ENCODE results near the gene ASXL1. TPM values are rescaled to one million over a fixed set of nuclear protein-coding genes. Genes with fewer than 3 reads are reported as not detected.

The ASXL1 gene
- total and polyA plus RNA-seq, 2 donors (not counting 1 experiment from before 2014, with no cell fraction given) = 93.0 to 180 TPM

- H3K27ac Mint-ChIP-seq = no peak overlapping the region
- no peak overlapping the region for H3K4me3 Mint-ChIP-seq
- Histone ChIP-seq H3K4me1 (ENCODE audit: control insufficient read depth in 2 of 2, insufficient read depth in 2 of 2, low read length in 2 of 2) (peaks cover 7 to 15% of the 10 kb centered on the region in 2 donors), H4K20me1 (ENCODE audit: control insufficient read depth, insufficient read depth, low read length, poor library complexity, severe bottlenecking) (no peaks in the 10 kb centered on the region), H3K4me3 (ENCODE audit: control extremely low read depth in 1 of 5, extremely low read depth in 1 of 5, insufficient read depth in 1 of 5, low read depth in 2 of 5, low read length in 4 of 5) (no peak overlapping the region), H3K9me3 (ENCODE audit: control extremely low read depth in 1 of 3, control insufficient read depth in 2 of 3, insufficient read depth in 1 of 3, low read length in 2 of 3) (peaks cover 0 to 3% (median 0%) of the 10 kb centered on the region in 3 donors), H3K4me2 (replicated peaks; ENCODE audit: low read depth, low read length, poor library complexity, severe bottlenecking) (no peak overlapping the region), H2AFZ (ENCODE audit: insufficient read depth, low read depth, low read length, poor library complexity, severe bottlenecking) (no peak overlapping the region), H3K27ac (ENCODE audit: low read length in 2 of 2) (no peak overlapping the region), H3K36me3 (replicated peaks in 1 of 2; ENCODE audit: control extremely low read depth in 1 of 2, control insufficient read depth in 1 of 2, extremely low read depth in 1 of 2, insufficient read depth in 2 of 2, low read length in 1 of 2) (no peaks in the 10 kb centered on the region), H3K9ac (ENCODE audit: low read length) (no peak overlapping the region), H3K79me2 (ENCODE audit: control insufficient read depth, insufficient read depth, low read length) (no peaks in the 10 kb centered on the region), H3K27me3 (replicated peaks in 1 of 4; ENCODE audit: control extremely low read depth in 1 of 4, control insufficient read depth in 3 of 4, insufficient read depth in 4 of 4, low read length in 3 of 4) (peaks cover 0 to 4% (median 0%) of the 10 kb centered on the region in 4 experiments)
- DNase-seq (no peak), ATAC-seq (ENCODE audit: low read depth) (no peak)
- 100% methylated on average over 5 of the region's 7 CpGs for WGBS (ENCODE audit: insufficient coverage)
- ChIA-PET POLR2A (no interaction called here), CTCF (no interaction called here)
- peak; percentile 9 for TF ChIP-seq CTCF (IDR thresholded peaks at IDR 0.05)
- no peak for TF ChIP-seq EZH2 (IDR thresholded peaks at IDR 0.05; ENCODE audit: borderline replicate concordance, insufficient read depth, low read depth, low read length, poor library complexity, severe bottlenecking)
- intact Hi-C loops (cut with micrococcal nuclease) = loop anchor here (5.0 to 10.0 kb wide), 2 partner anchors 211 to 277 kb away; partner anchors contain the start of genes DNMT3B and KIF3B
- peaks cover 9% of the 10 kb centered on the region for H3K4me1 Mint-ChIP-seq
- no peaks in the 10 kb centered on the region for H3K9me3 Mint-ChIP-seq (ENCODE audit: insufficient read depth)
- H3K27me3 Mint-ChIP-seq = peaks cover 5% of the 10 kb centered on the region
These were observed 130.1 kb downstream of the ASXL1 start for GRCh38 chr20:32488066-32488838.

Other genes starting within 250 kb of the ASXL1 start
- 50.4 and 53.8 TPM in 2 replicates for gene TM9SF4, start 248.6 kb upstream of the ASXL1 start, total RNA-seq
- gene TM9SF4, start 248.6 kb upstream of the ASXL1 start, polyA plus RNA-seq = 23.5 and 27.7 TPM in 2 replicates
- gene PLAGL2, start 150.6 kb upstream of the ASXL1 start, total RNA-seq = 18.2 and 18.4 TPM in 2 replicates
- gene PLAGL2, start 150.6 kb upstream of the ASXL1 start, polyA plus RNA-seq = 4.3 and 4.4 TPM in 2 replicates
- 18.1 and 19.3 TPM in 2 replicates for gene POFUT1, start 150.5 kb upstream of the ASXL1 start, total RNA-seq
- 5.7 and 7.8 TPM in 2 replicates for gene POFUT1, start 150.5 kb upstream of the ASXL1 start, polyA plus RNA-seq
- gene KIF3B, start 80.7 kb upstream of the ASXL1 start, total RNA-seq = 16.8 and 17.5 TPM in 2 replicates
- 12.7 and 13.2 TPM in 2 replicates for gene KIF3B, start 80.7 kb upstream of the ASXL1 start, polyA plus RNA-seq
- 6.5 and 7.6 TPM in 2 replicates for gene NOL4L, start 227.0 kb downstream of the ASXL1 start, total RNA-seq
- 7.3 and 7.9 TPM in 2 replicates for gene NOL4L, start 227.0 kb downstream of the ASXL1 start, polyA plus RNA-seq